Cardiac fibroblast (primary cell): ENCODE results near the gene SYNJ1.
A peak's percentile ranks its signal among the peaks of the same experiment; 100 is the strongest.

ENCODE experiments used
- DNase-seq, 2 donors: peaks; one replicate each; pipeline versions ENCODE4 v3.0.0 to v3.0.0-alpha.2; 2010; ENCODE audit warnings: low read depth in 2 of 2
- H3K4me3 ChIP-seq, 2 donors: replicated peaks in 1 of 2; 1 replicate in 1 of 2; 2 replicates in 1 of 2; pipeline ENCODE4 v1.5.1; 2011; ENCODE audit warnings: low read depth in 2 of 2, low read length in 2 of 2, mild to moderate bottlenecking in 2 of 2, moderate library complexity in 1 of 2
- TF ChIP-seq, protein P1 (sequence below): IDR thresholded peaks from one replicate; pipeline ENCODE4 v1.5.1; 2011; ENCODE audit warnings: low read depth, mild to moderate bottlenecking, low read length, inconsistent platforms

Gene SYNJ1

DNA sequence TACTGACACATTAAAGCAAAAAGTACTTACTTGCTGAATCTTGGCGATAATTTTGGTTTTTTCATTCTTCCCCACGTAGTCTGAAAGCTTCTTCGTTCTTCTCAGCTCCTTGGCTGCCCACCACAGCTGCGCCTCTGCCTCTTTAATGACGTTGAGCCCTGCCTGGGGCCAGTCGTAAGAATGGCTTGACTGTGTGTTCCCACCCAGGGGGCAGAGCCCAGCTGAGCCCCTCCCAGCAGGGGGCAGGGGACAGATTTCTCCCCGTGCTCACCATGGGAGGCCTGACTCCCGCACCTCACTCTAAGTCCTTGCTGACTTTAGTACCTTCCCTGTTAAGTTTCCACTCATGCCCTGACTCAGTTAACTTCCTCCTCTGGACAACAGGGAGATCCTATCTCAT is 124.7 kb downstream of the SYNJ1 start:
- no peak overlapping the region for H3K4me3 ChIP-seq
- no peak for DNase-seq
- TF ChIP-seq, protein P1, sequence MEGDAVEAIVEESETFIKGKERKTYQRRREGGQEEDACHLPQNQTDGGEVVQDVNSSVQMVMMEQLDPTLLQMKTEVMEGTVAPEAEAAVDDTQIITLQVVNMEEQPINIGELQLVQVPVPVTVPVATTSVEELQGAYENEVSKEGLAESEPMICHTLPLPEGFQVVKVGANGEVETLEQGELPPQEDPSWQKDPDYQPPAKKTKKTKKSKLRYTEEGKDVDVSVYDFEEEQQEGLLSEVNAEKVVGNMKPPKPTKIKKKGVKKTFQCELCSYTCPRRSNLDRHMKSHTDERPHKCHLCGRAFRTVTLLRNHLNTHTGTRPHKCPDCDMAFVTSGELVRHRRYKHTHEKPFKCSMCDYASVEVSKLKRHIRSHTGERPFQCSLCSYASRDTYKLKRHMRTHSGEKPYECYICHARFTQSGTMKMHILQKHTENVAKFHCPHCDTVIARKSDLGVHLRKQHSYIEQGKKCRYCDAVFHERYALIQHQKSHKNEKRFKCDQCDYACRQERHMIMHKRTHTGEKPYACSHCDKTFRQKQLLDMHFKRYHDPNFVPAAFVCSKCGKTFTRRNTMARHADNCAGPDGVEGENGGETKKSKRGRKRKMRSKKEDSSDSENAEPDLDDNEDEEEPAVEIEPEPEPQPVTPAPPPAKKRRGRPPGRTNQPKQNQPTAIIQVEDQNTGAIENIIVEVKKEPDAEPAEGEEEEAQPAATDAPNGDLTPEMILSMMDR = no peak

DNA sequence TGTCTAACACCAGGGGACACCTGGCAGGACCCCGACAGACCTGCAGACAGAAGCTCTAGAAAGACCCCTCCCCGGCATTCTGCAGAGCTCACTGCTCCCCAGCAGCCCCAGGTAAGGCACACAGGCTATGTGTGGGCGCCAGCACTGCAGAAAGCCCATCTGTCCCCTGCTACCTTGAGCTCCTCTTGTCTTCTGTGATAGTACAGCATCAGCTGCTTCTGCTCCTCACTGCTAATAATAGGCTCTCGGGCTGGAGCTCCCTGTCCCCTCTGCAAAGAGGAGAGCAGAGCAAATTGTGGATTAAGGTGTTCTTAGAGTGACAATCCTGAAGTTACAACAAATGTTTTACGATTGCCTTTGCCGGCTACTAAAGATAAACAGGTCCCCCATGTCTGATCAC is 125.7 kb downstream of the SYNJ1 start:
- no peak for DNase-seq
- TF ChIP-seq, protein P1 = no peak
- H3K4me3 ChIP-seq = no peak overlapping the region

DNA sequence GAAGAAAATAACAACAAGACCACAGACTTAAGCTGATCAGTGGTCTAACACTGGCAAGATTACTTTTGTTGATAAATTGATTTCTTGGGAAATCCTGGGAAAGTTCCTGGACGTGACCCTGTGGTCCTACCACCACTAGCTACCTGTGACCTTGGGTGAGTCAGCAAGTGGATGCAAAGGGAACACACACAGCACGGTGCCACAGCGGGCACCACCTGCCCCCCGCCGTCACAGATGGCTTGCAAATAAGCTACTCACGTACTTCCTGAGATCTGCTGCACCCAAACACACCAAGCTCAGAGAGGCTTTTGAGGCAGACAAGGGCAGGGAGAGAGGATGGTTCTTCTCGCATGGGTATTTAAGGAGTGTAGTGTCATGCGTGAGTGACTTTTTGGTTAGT is 128.3 kb downstream of the SYNJ1 start:
- no peak overlapping the region for H3K4me3 ChIP-seq
- DNase-seq = no peak
- TF ChIP-seq, protein P1 = no peak

DNA sequence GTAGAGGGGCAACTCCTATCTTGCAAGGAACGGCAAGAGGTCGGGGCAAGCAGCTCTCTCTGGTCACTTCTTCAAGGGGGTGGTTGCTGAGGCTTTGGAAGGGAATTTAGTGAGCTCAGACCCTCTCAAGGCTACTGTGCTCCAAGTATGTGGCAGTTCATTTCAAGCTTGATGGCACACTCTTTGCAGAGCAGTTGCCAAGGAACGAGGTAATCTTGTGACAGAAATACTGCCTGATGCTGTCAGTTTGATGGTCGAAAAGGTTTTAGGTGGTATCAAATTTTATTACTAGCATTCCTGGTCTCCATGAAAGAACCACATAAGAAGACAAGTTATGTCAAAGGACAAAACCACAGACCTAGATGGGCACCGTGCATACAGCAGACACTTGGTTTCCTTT is 128.7 kb downstream of the SYNJ1 start:
- no peak for DNase-seq
- H3K4me3 ChIP-seq = no peak overlapping the region
- TF ChIP-seq, protein P1 = no peak

DNA sequence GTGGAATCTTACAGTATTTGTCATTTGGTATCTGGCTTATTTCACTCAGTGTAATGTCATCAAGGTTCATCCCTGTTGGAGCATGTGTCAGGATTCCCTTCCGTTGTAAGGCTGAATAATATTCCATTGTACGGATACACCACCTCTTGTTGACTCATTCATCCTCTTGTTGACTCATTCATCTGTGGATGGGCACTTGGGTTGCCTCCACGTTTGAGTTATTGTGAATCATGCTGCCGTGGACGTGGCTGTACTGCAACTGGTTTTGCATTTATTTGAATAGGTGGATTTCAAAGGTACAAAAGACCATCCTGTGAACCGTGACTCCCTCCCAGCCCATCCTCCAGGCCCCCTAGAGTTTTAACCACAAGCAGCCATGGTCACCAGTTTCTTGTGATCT is 130.6 kb downstream of the SYNJ1 start:
- TF ChIP-seq, protein P1 = no peak
- DNase-seq = peak; percentile 61 to 94

DNA sequence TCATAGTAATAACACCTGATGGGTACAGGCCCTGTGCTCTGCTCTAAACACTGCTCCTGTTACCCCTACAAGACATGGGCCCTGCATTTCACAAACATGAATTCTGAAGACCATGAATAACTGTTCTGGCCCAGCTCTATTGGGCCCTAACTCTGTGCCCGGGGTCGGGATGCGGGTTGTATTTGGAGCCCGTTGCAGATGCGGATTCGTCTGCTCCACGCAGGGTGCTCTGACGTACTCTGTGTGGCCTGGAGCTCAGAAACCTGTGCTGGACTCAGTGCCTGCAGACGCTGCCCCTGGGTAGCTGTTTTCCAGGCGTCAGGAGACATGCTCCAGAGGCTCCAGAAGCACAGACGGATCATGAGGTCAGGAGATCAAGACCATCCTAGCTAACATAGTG is 132.4 kb downstream of the SYNJ1 start:
- no peak overlapping the region for H3K4me3 ChIP-seq
- TF ChIP-seq, protein P1 = no peak
- no peak for DNase-seq

More for the DNA sequence above, 130.6 kb downstream of the SYNJ1 start:
- no peak overlapping the region for H3K4me3 ChIP-seq

DNA sequence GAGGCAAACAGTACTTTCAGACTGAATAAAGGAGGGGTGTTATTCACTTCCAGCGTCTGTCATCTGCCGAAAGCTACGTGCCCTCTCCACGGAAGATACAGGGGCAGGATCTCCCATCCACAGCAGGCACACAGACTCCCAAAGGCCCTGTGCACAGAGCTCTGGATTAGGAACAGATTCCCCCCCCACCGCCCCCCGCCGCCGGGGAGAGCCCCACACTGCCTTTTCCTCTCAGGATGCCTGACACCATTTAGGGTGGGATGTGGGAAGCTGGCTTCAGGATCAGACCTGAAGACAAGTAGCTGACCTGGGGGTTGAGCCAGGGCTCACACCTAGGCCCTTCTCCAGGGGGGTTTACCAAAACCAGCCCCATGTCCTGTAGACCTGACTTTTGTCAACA is 134.1 kb downstream of the SYNJ1 start:
- DNase-seq = no peak
- TF ChIP-seq, protein P1 = no peak
- H3K4me3 ChIP-seq = no peak overlapping the region
